HEK293T (cell line): ENCODE measurements around the gene NEK6.

ENCODE experiments used
- CTCF ChIA-PET: fragments of 350-600 bp; formaldehyde crosslinking; extraction: SDS; loops from one replicate; lab custom pipeline; 2021; ENCODE audit warnings: antibody characterized with exemption, inconsistent platforms; lab: Yijun Ruan, JAX
- POLR2A ChIA-PET: fragments of 350-600 bp; formaldehyde crosslinking; extraction: SDS; loops from one replicate; lab custom pipeline; 2020; ENCODE audit warnings: antibody characterized with exemption, inconsistent platforms; lab: Yijun Ruan, JAX
- DNase-seq: peaks from one replicate; pipeline ENCODE4 v3.0.0; 2012; ENCODE audit warnings: mixed read lengths; ENCODE audit errors: extremely low spot score
- ARNT ChIP-seq: fragments of 450-650 bp; IDR thresholded peaks from 2 replicates; pipeline ENCODE4 v1.6.1; 2017; ENCODE audit warnings: mild to moderate bottlenecking
- BHLHE40 ChIP-seq: fragments of 450-650 bp; IDR thresholded peaks from 2 replicates; pipeline ENCODE4 v1.6.1; 2016; ENCODE audit warnings: mild to moderate bottlenecking, moderate library complexity, borderline replicate concordance
- CTBP1 ChIP-seq: fragments of 450-650 bp; IDR thresholded peaks from 2 replicates; pipeline ENCODE4 v1.6.1; 2016; ENCODE audit warnings: borderline replicate concordance
- ELF4 ChIP-seq: fragments of 450-650 bp; IDR thresholded peaks from 2 replicates; pipeline ENCODE4 v1.6.1; 2017; ENCODE audit warnings: antibody characterized with exemption
- FOXA1 ChIP-seq: fragments of 450-650 bp; IDR thresholded peaks from 2 replicates; pipeline ENCODE4 v1.6.1; 2016; ENCODE audit warnings: mild to moderate bottlenecking
- FOXK2 ChIP-seq: fragments of 450-650 bp; IDR thresholded peaks from 2 replicates; pipeline ENCODE4 v1.6.1; 2016; ENCODE audit warnings: mild to moderate bottlenecking
- FOXM1 ChIP-seq: fragments of 450-650 bp; IDR thresholded peaks from 2 replicates; pipeline ENCODE4 v1.6.1; 2017; ENCODE audit warnings: mild to moderate bottlenecking, borderline replicate concordance
- HDGF ChIP-seq: fragments of 450-650 bp; IDR thresholded peaks from 2 replicates; pipeline ENCODE4 v1.6.1; 2017; ENCODE audit warnings: antibody characterized with exemption, borderline replicate concordance
- L3MBTL2 ChIP-seq: fragments of 450-650 bp; conservative IDR thresholded peaks from 2 replicates; pipeline ENCODE4 v1.6.1; 2016; ENCODE audit warnings: mild to moderate bottlenecking
- LEF1 ChIP-seq: fragments of 450-650 bp; IDR thresholded peaks from 2 replicates; pipeline ENCODE4 v1.6.1; 2017; ENCODE audit warnings: mild to moderate bottlenecking, borderline replicate concordance
- NFRKB ChIP-seq: fragments of 450-650 bp; IDR thresholded peaks from 2 replicates; pipeline ENCODE4 v1.6.1; 2016; ENCODE audit warnings: mild to moderate bottlenecking, moderate library complexity
- PKNOX1 ChIP-seq: fragments of 450-650 bp; IDR thresholded peaks from 2 replicates; pipeline ENCODE4 v1.6.1; 2016
- SP1 ChIP-seq: fragments of 450-650 bp; IDR thresholded peaks from 2 replicates; pipeline ENCODE4 v1.6.1; 2017
- SUZ12 ChIP-seq: fragments of 450-650 bp; IDR thresholded peaks from 2 replicates; pipeline ENCODE4 v1.6.1; 2016; ENCODE audit warnings: mild to moderate bottlenecking
- TARDBP ChIP-seq: fragments of 450-650 bp; IDR thresholded peaks from 2 replicates; pipeline ENCODE4 v1.6.1; 2016
- ZNF384 ChIP-seq: fragments of 450-650 bp; IDR thresholded peaks from 2 replicates; pipeline ENCODE4 v1.6.1; 2016

The NEK6 gene

GRCh38 chr9:124312290-124313265 is 54.8 kb downstream of the NEK6 start:
- DNase-seq, result no peak
- CTCF ChIA-PET, result interaction anchor here (0.7 kb wide), 1 partner anchor 24 kb away, joined by 3 read pairs; no protein-coding TSS in a partner anchor
- TF ChIP-seq FOXM1 (no peak), PKNOX1 (no peak), FOXK2 (no peak), L3MBTL2 (no peak), LEF1 (no peak), SP1 (no peak), BHLHE40 (no peak), ELF4 (no peak), NFRKB (no peak), CTBP1 (no peak)
- POLR2A ChIA-PET, result no interaction called here

GRCh38 chr9:124313940-124314339 is 56.2 kb downstream of the NEK6 start:
- ChIA-PET POLR2A (interaction anchor here (0.6 kb wide), 1 partner anchor 64 kb away, joined by 4 read pairs; no protein-coding TSS in a partner anchor), CTCF (no interaction called here)
- DNase-seq, result no peak
- TF ChIP-seq SP1, result no peak
- TF ChIP-seq FOXA1, result no peak
- TF ChIP-seq BHLHE40, result no peak
- TF ChIP-seq TARDBP, result no peak
- no peak for TF ChIP-seq CTBP1
- no peak for TF ChIP-seq ELF4
- no peak for TF ChIP-seq PKNOX1
- TF ChIP-seq HDGF, result no peak
- TF ChIP-seq NFRKB, result no peak
- TF ChIP-seq L3MBTL2, result no peak
- TF ChIP-seq LEF1, result no peak

GRCh38 chr9:124315882-124316281 is 58.1 kb downstream of the NEK6 start:
- ChIA-PET POLR2A (no interaction called here), CTCF (no interaction called here)
- TF ChIP-seq FOXA1 (no peak), CTBP1 (no peak), LEF1 (no peak), ELF4 (no peak), ARNT (no peak), BHLHE40 (no peak), SP1 (no peak), L3MBTL2 (no peak), NFRKB (no peak), FOXM1 (no peak)
- no peak for DNase-seq

- CTCF ChIA-PET, result interaction anchor here (0.6 to 1.5 kb wide), 4 partner anchors 36 to 194 kb away, joined by 3 to 5 read pairs (median 3); no protein-coding TSS in a partner anchor
- TF ChIP-seq ELF4, result no peak
- no peak for TF ChIP-seq FOXA1
- no peak for TF ChIP-seq SUZ12
- no peak for TF ChIP-seq SP1
- TF ChIP-seq ZNF384, result no peak
- TF ChIP-seq FOXK2, result no peak
- POLR2A ChIA-PET, result no interaction called here
- DNase-seq, result peak; percentile 87
These were observed 62.6 kb downstream of the NEK6 start for GRCh38 chr9:124320062-124320973.

- TF ChIP-seq PKNOX1 (no peak), CTBP1 (no peak), L3MBTL2 (no peak), FOXM1 (no peak), SUZ12 (no peak), HDGF (no peak), FOXA1 (no peak), BHLHE40 (no peak), LEF1 (no peak)
- CTCF ChIA-PET, result interaction anchor here (0.6 to 1.5 kb wide), 3 partner anchors 34 to 195 kb away, joined by 3 read pairs; no protein-coding TSS in a partner anchor
- POLR2A ChIA-PET, result no interaction called here
These were observed 63.7 kb downstream of the NEK6 start for GRCh38 chr9:124321416-124321815.

GRCh38 chr9:124321935-124322334 is 64.2 kb downstream of the NEK6 start:
- TF ChIP-seq LEF1 (no peak), NFRKB (no peak), SP1 (no peak), ARNT (no peak), ZNF384 (no peak), FOXM1 (no peak), FOXA1 (no peak), HDGF (no peak), ELF4 (no peak), SUZ12 (no peak), BHLHE40 (no peak)
- DNase-seq, result no peak
- POLR2A ChIA-PET, result no interaction called here
- CTCF ChIA-PET, result interaction anchor here (0.6 to 1.0 kb wide), 3 partner anchors 76 to 863 kb away, joined by 3 read pairs; no protein-coding TSS in a partner anchor

More at GRCh38 chr9:124321416-124321815, 63.7 kb downstream of the NEK6 start:
- no peak for DNase-seq
